ENCODE data around the gene LINGO3. TPM values are rescaled to one million over a fixed set of nuclear protein-coding genes. Genes with fewer than 3 reads are reported as not detected.
A peak's percentile ranks its signal among the peaks of the same experiment; 100 is the strongest.

The LINGO3 gene
- total and polyA plus RNA-seq, 2 experiments from 2014 or later = 0.29 to 0.45 TPM

DNA sequence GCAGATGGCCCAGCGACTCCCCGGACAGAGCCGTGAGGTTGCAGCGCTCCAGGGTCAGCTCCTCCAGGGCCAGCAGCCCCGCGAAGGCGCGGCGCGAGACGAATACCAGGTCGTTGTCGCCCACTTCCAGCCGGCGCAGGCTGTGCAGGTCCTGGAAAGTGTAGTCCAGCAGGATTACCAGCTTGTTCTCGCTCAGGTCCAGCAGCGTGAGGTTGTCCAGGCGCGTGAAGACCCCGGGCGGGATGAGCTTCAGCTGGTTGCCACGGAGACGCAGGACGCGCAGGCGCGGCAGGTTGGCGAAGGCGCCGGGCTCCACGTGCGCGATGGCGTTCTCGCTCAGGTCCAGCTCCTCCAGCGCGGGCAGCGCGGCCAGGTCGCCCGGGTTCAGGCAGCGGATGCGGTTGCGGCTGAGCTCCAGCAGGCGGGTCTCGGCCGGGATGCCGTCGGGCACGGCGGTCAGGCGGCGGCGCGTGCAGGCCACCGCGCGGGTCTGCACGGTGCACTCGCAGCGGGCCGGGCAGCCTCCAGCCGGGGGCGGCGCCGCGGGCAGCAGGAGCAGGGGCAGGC is 16.7 kb downstream of the LINGO3 start:
- H3K9me2 ChIP-seq (ENCODE audit: insufficient read depth) = no peaks in the 10 kb centered on the region
- Mint-ChIP-seq H3K27me3 (ENCODE audit: insufficient read depth, low read depth, poor library complexity) (peaks cover 64% of the 10 kb centered on the region), H3K36me3 (ENCODE audit: low read depth) (no peaks in the 10 kb centered on the region; the same call in 2 of the 3 replicates), H3K4me1 (peaks cover 13% of the 10 kb centered on the region), H3K27ac (no peak overlapping the region), H3K9me3 (peaks cover 4% of the 10 kb centered on the region; the same call in 1 of the 3 replicates), H3K4me3 (peak overlapping the region; percentile 56)
- TF ChIP-seq JUNB (IDR thresholded peaks at IDR 0.05; ENCODE audit: unreplicated experiment) (no peak), EZH2 (IDR thresholded peaks at IDR 0.05; ENCODE audit: low read depth, unreplicated experiment) (peak; percentile 42), STAT1 (IDR thresholded peaks at IDR 0.05; ENCODE audit: unreplicated experiment) (no peak)
- peak overlapping the region; percentile 91 for H3K4me2 ChIP-seq
- no peaks in the 10 kb centered on the region for H3K79me2 ChIP-seq (replicated peaks; ENCODE audit: insufficient read depth)
- peaks cover 68% of the 10 kb centered on the region for H3K27me3 ChIP-seq (ENCODE audit: insufficient read depth)
- peak overlapping the region; percentile 59 for H3K4me3 ChIP-seq
- peak overlapping the region; percentile 95 for H2AFZ ChIP-seq
- ATAC-seq (peak; percentile 69), DNase-seq (ENCODE audit: low spot score) (peak; percentile 84)
- no peaks in the 10 kb centered on the region for H3K4me1 ChIP-seq (ENCODE audit: insufficient read depth)
- 0 out of 2 replicates have a peak, but pooled peaks cover 2% of the 10 kb centered on the region for H4K20me1 ChIP-seq (replicated peaks; ENCODE audit: insufficient read depth)
- H3F3A ChIP-seq (replicated peaks; ENCODE audit: low read depth) = peaks cover 12% of the 10 kb centered on the region; the same call in 1 of the 2 replicates
- H3K36me3 ChIP-seq (ENCODE audit: insufficient read depth) = no peaks in the 10 kb centered on the region
- no peak overlapping the region for H3K27ac ChIP-seq (ENCODE audit: low read depth)

DNA sequence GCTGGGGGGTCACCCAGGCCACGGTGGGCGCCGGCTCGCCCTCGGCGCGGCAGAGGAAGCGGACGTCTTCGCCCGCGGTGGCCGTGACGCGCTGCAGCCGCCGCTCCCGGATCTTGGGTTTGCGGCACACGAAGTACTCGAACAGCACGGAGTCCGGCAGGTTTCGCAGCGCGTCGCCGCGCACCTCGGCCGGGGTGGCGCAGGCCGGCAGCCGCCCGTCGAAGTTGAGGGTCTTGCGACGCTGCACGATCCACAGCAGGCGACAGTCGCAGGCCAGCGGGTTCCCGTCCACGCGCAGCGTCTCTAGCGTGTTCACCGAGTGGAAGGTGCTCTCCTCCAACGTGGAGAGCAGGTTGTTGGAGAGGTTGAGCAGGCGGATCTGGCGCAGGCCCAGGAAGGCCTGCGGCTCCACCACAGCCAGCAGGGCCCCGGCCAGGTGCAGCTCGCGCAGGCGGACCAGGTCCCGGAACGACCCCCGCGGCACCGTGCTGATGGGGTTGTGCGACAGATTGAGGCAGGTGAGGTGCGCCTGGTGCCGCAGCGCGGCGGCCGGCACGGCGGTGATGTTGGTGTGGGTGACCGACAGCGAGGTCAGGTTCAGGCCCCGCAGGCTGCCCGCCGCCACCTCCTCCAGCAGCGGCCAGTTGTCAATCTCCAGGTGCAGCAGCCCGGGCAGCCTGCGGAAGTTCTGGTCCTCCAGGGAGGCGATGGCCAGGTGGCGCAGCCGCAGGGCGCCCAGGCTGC is 17.3 kb downstream of the LINGO3 start:
- H3K4me3 Mint-ChIP-seq = peak overlapping the region; percentile 56
- no peak overlapping the region for H3K27ac Mint-ChIP-seq
- peaks cover 12% of the 10 kb centered on the region; the same call in 1 of the 2 replicates for H3F3A ChIP-seq (replicated peaks; ENCODE audit: low read depth)
- H3K4me1 ChIP-seq (ENCODE audit: insufficient read depth) = no peaks in the 10 kb centered on the region
- H3K27me3 ChIP-seq (ENCODE audit: insufficient read depth) = peaks cover 68% of the 10 kb centered on the region
- peak; percentile 52 for ATAC-seq
- no peak overlapping the region for H3K27ac ChIP-seq (ENCODE audit: low read depth)
- TF ChIP-seq STAT1 (IDR thresholded peaks at IDR 0.05; ENCODE audit: unreplicated experiment) = no peak
- peak; percentile 59 for TF ChIP-seq EZH2 (IDR thresholded peaks at IDR 0.05; ENCODE audit: low read depth, unreplicated experiment)
- peaks cover 69% of the 10 kb centered on the region for H3K27me3 Mint-ChIP-seq (ENCODE audit: insufficient read depth, low read depth, poor library complexity)
- H3K9me2 ChIP-seq (ENCODE audit: insufficient read depth) = no peaks in the 10 kb centered on the region
- no peaks in the 10 kb centered on the region for H3K36me3 ChIP-seq (ENCODE audit: insufficient read depth)
- H3K36me3 Mint-ChIP-seq (ENCODE audit: low read depth) = no peaks in the 10 kb centered on the region; the same call in 2 of the 3 replicates
- peak overlapping the region; percentile 95 for H2AFZ ChIP-seq
- H3K4me2 ChIP-seq = peak overlapping the region; percentile 91
- peak overlapping the region; percentile 59 for H3K4me3 ChIP-seq
- H3K79me2 ChIP-seq (replicated peaks; ENCODE audit: insufficient read depth) = no peaks in the 10 kb centered on the region
- H4K20me1 ChIP-seq (replicated peaks; ENCODE audit: insufficient read depth) = 0 out of 2 replicates have a peak, but pooled peaks cover 2% of the 10 kb centered on the region
- peaks cover 13% of the 10 kb centered on the region for H3K4me1 Mint-ChIP-seq
- H3K9me3 Mint-ChIP-seq = peaks cover 4% of the 10 kb centered on the region; the same call in 1 of the 3 replicates
- DNase-seq (ENCODE audit: low spot score) = peak; percentile 65

DNA sequence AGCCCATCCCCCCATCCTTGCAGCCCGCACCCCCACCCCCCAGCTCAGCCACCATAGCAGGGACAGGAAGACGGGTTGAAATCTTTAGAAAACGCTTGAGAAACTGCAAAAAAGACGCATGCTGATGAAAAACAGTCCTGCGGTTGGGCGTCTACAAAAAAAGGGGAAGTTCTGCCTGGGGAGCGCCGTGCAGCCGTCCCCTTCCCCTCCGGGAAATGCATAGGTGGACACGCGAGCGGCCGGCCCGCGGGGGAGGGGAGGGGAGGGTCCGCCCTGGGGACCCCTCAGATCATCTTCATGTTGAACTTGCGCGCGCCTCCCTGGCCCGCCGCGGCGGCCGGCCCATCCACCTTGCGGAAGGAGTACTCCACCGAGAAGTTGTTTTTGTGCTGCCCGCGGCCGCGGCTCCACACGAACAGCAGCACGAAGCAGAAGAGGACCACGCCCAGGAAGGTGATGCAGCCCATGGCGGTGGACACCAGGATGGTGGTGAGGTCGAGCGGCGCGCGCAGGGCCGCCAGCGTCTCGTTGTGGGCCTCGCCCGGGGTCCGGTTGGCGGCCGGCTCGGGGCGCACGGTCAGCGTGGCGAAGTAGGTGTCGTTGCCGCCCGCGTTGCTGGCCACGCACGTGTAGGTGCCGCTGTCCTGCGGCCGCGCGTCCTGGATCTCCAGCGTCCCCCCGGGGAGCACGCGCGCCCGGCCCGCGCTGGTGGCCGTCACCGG is 18.1 kb downstream of the LINGO3 start:
- Histone ChIP-seq H3K4me2 (peak overlapping the region; percentile 91), H3K79me2 (replicated peaks; ENCODE audit: insufficient read depth) (no peaks in the 10 kb centered on the region), H3K9me2 (ENCODE audit: insufficient read depth) (no peaks in the 10 kb centered on the region), H3K27ac (ENCODE audit: low read depth) (no peak overlapping the region), H4K20me1 (replicated peaks; ENCODE audit: insufficient read depth) (0 out of 2 replicates have a peak, but pooled peaks cover 2% of the 10 kb centered on the region), H3K4me1 (ENCODE audit: insufficient read depth) (no peaks in the 10 kb centered on the region), H3K4me3 (peak overlapping the region; percentile 59), H3F3A (replicated peaks; ENCODE audit: low read depth) (peaks cover 12% of the 10 kb centered on the region; the same call in 1 of the 2 replicates), H2AFZ (peak overlapping the region; percentile 95), H3K36me3 (ENCODE audit: insufficient read depth) (no peaks in the 10 kb centered on the region), H3K27me3 (ENCODE audit: insufficient read depth) (peaks cover 64% of the 10 kb centered on the region)
- peak; percentile 49 for TF ChIP-seq EZH2 (IDR thresholded peaks at IDR 0.05; ENCODE audit: low read depth, unreplicated experiment)
- TF ChIP-seq, protein P1, sequence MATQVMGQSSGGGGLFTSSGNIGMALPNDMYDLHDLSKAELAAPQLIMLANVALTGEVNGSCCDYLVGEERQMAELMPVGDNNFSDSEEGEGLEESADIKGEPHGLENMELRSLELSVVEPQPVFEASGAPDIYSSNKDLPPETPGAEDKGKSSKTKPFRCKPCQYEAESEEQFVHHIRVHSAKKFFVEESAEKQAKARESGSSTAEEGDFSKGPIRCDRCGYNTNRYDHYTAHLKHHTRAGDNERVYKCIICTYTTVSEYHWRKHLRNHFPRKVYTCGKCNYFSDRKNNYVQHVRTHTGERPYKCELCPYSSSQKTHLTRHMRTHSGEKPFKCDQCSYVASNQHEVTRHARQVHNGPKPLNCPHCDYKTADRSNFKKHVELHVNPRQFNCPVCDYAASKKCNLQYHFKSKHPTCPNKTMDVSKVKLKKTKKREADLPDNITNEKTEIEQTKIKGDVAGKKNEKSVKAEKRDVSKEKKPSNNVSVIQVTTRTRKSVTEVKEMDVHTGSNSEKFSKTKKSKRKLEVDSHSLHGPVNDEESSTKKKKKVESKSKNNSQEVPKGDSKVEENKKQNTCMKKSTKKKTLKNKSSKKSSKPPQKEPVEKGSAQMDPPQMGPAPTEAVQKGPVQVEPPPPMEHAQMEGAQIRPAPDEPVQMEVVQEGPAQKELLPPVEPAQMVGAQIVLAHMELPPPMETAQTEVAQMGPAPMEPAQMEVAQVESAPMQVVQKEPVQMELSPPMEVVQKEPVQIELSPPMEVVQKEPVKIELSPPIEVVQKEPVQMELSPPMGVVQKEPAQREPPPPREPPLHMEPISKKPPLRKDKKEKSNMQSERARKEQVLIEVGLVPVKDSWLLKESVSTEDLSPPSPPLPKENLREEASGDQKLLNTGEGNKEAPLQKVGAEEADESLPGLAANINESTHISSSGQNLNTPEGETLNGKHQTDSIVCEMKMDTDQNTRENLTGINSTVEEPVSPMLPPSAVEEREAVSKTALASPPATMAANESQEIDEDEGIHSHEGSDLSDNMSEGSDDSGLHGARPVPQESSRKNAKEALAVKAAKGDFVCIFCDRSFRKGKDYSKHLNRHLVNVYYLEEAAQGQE (IDR thresholded peaks at IDR 0.05; ENCODE audit: unreplicated experiment) = no peak
- DNase-seq (ENCODE audit: low spot score) (peak; percentile 62), ATAC-seq (peak; percentile 7)
- no peaks in the 10 kb centered on the region; the same call in 2 of the 3 replicates for H3K36me3 Mint-ChIP-seq (ENCODE audit: low read depth)
- peaks cover 11% of the 10 kb centered on the region for H3K4me1 Mint-ChIP-seq
- H3K27ac Mint-ChIP-seq = no peak overlapping the region
- H3K4me3 Mint-ChIP-seq = peak overlapping the region; percentile 70
- peaks cover 66% of the 10 kb centered on the region for H3K27me3 Mint-ChIP-seq (ENCODE audit: insufficient read depth, low read depth, poor library complexity)
- peaks cover 4% of the 10 kb centered on the region; the same call in 1 of the 3 replicates for H3K9me3 Mint-ChIP-seq

Data from GM23338 (cell line).